Heart left ventricle (tissue), 16 donors: Measurements from ENCODE around the gene ZBTB42. TPM values are rescaled to one million over a fixed set of nuclear protein-coding genes. Genes with fewer than 3 reads are reported as not detected.

Experiments used
- ATAC-seq, 4 donors: fragments of 200-7000 bp; cut with Tn5 transposase; one replicate each; pipeline ENCODE4 v1.9.1; 2020 to 2022; ENCODE audit warnings: moderate library complexity in 4 of 4, mild to moderate bottlenecking in 3 of 4, moderate number of reproducible peaks in 1 of 4
- DNase-seq, 5 donors: peaks; one replicate each; pipeline ENCODE4 v3.0.0-alpha.2; 2020
- H3K27ac ChIP-seq, 12 donors: fragments of 200-600 bp; sonication (generic) in 4 of 12; one replicate each; pipeline versions ENCODE4 v1.5.0 to v1.8.0; 2016 to 2022; ENCODE audit warnings: mild to moderate bottlenecking in 2 of 12
- H3K27me3 ChIP-seq, 9 donors: fragments of 200-600 bp; sonication (generic) in 2 of 9; one replicate each; pipeline versions ENCODE4 v1.5.1 to v1.8.0; 2016 to 2022; ENCODE audit warnings: mild to moderate bottlenecking in 3 of 9
- H3K36me3 ChIP-seq, 9 donors: fragments of 200-600 bp; sonication (generic) in 2 of 9; one replicate each; pipeline versions ENCODE4 v1.5.0 to v1.8.0; 2018 to 2022; ENCODE audit warnings: mild to moderate bottlenecking in 2 of 9
- H3K4me1 ChIP-seq, 12 donors: fragments of 200-600 bp; sonication (generic) in 4 of 12; one replicate each; pipeline versions ENCODE4 v1.5.0 to v1.8.0; 2016 to 2022; ENCODE audit warnings: mild to moderate bottlenecking in 3 of 12
- H3K4me3 ChIP-seq, 12 donors: fragments of 200-600 bp; sonication (generic) in 4 of 12; one replicate each; pipeline versions ENCODE4 v1.5.0 to v1.8.0; 2017 to 2022; ENCODE audit warnings: mild to moderate bottlenecking in 9 of 12, moderate library complexity in 4 of 12
- H3K9me3 ChIP-seq, 12 donors: fragments of 200-600 bp; sonication (generic) in 4 of 12; one replicate each; pipeline versions ENCODE4 v1.5.0 to v1.8.0; 2016 to 2022; ENCODE audit warnings: mild to moderate bottlenecking in 1 of 12
- CTCF ChIP-seq, 12 donors: fragments of 200-600 bp; sonication (generic) in 4 of 12; IDR thresholded peaks; one replicate each; pipeline versions ENCODE4 v1.5.0 to v1.8.0; 2018 to 2022; ENCODE audit warnings: antibody characterized with exemption in 12 of 12, mild to moderate bottlenecking in 5 of 12
- POLR2A ChIP-seq, 2 donors: fragments of 450-650 bp; IDR thresholded peaks; one replicate each; pipeline ENCODE4 v1.6.1; 2017; ENCODE audit warnings: antibody characterized with exemption in 2 of 2, mild to moderate bottlenecking in 2 of 2, moderate library complexity in 2 of 2
- WGBS, 4 donors: extraction: QIAGEN DNeasy Blood & Tissue Kit in 2 of 4; methylation state at CpG; one replicate each; pipeline versions ENCODE4 v1.1.5 to v1.1.7; 2013 to 2018; 5-methylcytosine and 5-hydroxymethylcytosine counted together
- intact Hi-C, 10 donors: fragments of 100-400 bp; cut with DNase I; formaldehyde crosslinking; loops; one replicate each; pipeline versions ENCODE4 v1.11.1 to v1.14.2; 2022
- polyA plus RNA-seq, 2 donors: library from polyadenylated mRNA; stranded (reverse); fragments of 200-250 nt; gene quantifications; one replicate each; pipeline ENCODE4 v1.2.3, GENCODE V29; 2013
- total RNA-seq, 9 donors: library from RNA; depleted of rRNA in 2 of 9; stranded (reverse); fragments of >200 nt in 2 of 9; fragmentation: NEBNext Ultra II Directional in 3 of 9; extraction: Animal tissue kit (Norgen Biotek cat#: 25700) in 3 of 9; gene quantifications; one replicate each; pipeline versions ENCODE4 v1.1.0 to v1.2.4, GENCODE V29; 2016 to 2023
- donor health status: ischemic (EF 13 %, LVEDD 7.1; RV severe dilation, severe dysfunction).
- donor health status: healthy with polysubstance abuse.
- donor health status: DM: no; HTN: yes; CAD: no.
- donor health status: DM: no; HTN: no; CAD: no.
- donor health status: ischemic (EF 25% LVEDD 6.9; RV normal size, moderate dysfunction).
- donor health status: ischemic (EF 25% LVEDD 5.7; RV mildly dilated, moderate dysfunction).
- donor health status: healthy.
- donor health status: DM: yes; HTN: yes; CAD: no.
- donor health status: ischemic (EF 35%, LVEDD 5.7; RV mildly dilated, moderate dysfunction).
- donor health status: nonischemic (EF 11% LVEDD 7.7; RV severe dilation, severe dysfunction).
- donor health status: DM: yes; HTN: yes; CAD: no.
- donor health status: PGD.
- donor health status: ischemic (EF 29% LVEDD 5.4; RV normal size, mild dysfunction).
- donor health status: nonischemic (EF 23%, LVEDD 6.1; RV moderate dilation, normal function).

Gene ZBTB42
- total and polyA plus RNA-seq, 11 donors, result 4.2 to 12.9 (median 7.4) TPM

DNA sequence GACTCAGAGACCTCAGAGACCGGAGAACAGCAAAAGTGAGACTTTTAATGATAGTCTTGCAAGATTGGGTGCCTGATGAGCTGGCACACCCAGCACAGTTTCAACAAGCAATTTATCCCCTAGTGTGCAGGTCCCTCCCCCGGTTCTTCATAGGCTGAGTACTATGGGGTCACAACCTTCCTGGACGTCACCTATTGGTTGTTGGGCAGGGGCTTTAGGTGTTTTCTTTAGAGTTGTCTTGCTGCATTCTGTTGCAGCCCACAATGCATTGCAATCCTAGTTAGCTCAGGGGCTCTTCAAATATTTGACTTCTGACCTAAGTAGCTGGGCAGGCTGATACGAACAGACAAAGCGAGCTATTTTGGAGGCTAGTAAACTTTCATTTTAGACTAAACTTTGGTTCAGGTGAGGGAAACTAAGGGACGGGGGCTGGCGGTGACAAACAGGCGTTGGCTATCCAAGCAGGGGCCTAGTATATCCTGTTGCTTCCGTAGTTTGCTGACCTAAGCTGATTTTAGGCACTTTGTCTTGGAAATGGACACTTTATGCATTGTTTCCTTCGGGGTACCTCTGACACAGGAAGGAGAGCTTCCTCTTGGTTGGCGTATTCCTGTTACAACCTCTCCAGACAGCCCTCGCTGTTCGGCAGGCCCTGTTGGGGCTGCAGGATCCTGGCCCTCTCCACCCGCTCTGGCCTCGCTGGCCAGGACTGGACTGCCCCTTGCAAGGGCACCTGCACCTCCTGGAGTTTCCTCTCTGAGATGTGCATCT is 33.9 kb upstream of the ZBTB42 start:
- no peak overlapping the region for H3K4me3 ChIP-seq
- no peak for ATAC-seq
- no peaks in the 10 kb centered on the region for H3K27me3 ChIP-seq
- intact Hi-C loops, result loop anchor here in 1 of 10 donors (10.0 kb wide), 1 partner anchor 278 kb away; no protein-coding TSS in a partner anchor
- peaks cover 0 to 14% (median 0%) of the 10 kb centered on the region in 12 donors for H3K9me3 ChIP-seq
- H3K27ac ChIP-seq, result no peak overlapping the region
- H3K36me3 ChIP-seq, result peaks cover 0 to 32% (median 25%) of the 10 kb centered on the region in 9 donors
- 81 to 85% (median 82%) methylated on average over 15 of the region's 15 CpGs for whole genome bisulfite sequencing, 4 donors
- TF ChIP-seq CTCF (IDR thresholded peaks at IDR 0.05), result no peak
- no peak for TF ChIP-seq POLR2A (IDR thresholded peaks at IDR 0.05)
- no peak for DNase-seq
- H3K4me1 ChIP-seq, result peaks cover 0 to 12% (median 9%) of the 10 kb centered on the region in 12 donors

- Histone ChIP-seq H3K27me3 (no peaks in the 10 kb centered on the region), H3K4me3 (no peak overlapping the region), H3K9me3 (peaks cover 0 to 14% (median 0%) of the 10 kb centered on the region in 12 donors), H3K36me3 (peaks cover 0 to 33% (median 29%) of the 10 kb centered on the region in 9 donors), H3K4me1 (peaks cover 0 to 12% (median 9%) of the 10 kb centered on the region in 12 donors), H3K27ac (no peak overlapping the region)
- DNase-seq, result no peak
- TF ChIP-seq CTCF (IDR thresholded peaks at IDR 0.05), result no peak
- no peak for TF ChIP-seq POLR2A (IDR thresholded peaks at IDR 0.05)
- ATAC-seq, result no peak
- intact Hi-C loops, result loop anchor here in 1 of 10 donors (10.0 kb wide), 1 partner anchor 277 kb away; no protein-coding TSS in a partner anchor
- 82 to 88% (median 85%) methylated on average over 5 of the region's 5 CpGs for WGBS, 4 donors
Measured at GRCh38 chr14:104767634-104767918, 33.3 kb upstream of the ZBTB42 start.

DNA sequence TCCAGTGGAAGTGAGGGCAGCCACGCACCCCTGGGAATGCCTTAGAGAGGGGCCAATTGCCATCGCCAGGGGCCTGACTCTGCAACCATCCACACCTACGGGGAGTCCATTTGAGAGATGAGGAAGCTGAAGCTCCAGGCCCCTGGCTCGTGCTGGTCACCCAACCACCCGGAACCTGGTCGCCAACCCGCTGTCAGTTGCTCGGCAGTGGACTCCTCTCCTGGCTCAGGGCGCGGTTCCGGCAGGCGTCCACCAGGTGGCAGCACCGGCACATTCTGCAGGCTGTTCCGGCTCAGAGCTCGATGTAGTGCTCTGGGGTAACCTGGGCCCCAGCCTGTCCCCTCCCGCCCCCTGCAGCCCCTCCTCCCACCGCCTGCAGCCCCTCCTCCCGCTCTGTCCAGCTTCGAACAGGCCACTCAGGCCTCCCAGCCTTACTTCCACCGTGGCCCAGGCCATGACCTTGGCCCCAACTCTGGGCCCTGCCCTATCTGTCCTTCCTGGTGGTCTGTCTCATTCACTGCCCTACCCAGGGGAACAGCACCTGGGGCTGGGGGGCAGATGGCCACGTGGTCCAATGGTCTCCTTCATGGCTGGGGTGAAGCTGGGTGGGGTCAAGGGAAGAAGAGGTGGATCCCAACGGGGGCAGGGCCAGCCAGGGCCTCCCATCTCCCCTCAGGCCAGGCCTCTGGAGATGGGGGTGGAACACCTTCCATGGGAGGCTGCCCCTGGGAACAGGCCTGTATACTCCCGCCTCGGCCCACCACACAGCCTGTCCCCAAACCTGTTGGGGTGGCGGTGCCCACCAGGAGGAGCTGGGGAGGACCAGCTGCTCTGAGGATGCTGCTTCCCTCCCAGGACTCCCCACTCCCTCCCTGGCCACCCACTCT is 32.2 kb upstream of the ZBTB42 start:
- WGBS, 4 donors, result 8 to 18% (median 15%) methylated on average over 18 to 25 of the region's 25 CpGs
- Histone ChIP-seq H3K4me3 (no peak overlapping the region), H3K36me3 (peaks cover 0 to 44% (median 39%) of the 10 kb centered on the region in 9 donors), H3K27ac (peak overlapping the region in 6 of 12 donors; percentile 10 to 51 (median 29)), H3K4me1 (peaks cover 0 to 12% (median 9%) of the 10 kb centered on the region in 12 donors), H3K9me3 (peaks cover 0 to 14% (median 0%) of the 10 kb centered on the region in 12 donors), H3K27me3 (no peaks in the 10 kb centered on the region)
- TF ChIP-seq CTCF (IDR thresholded peaks at IDR 0.05) (peak; percentile 92 to 98 (median 94)), POLR2A (IDR thresholded peaks at IDR 0.05) (no peak)
- DNase-seq (peak; percentile 86 to 95 (median 89)), ATAC-seq (peak; percentile 85 to 92 (median 89))
- intact Hi-C loops, result loop anchor here in 8 of 10 donors (1.0 to 10.0 kb wide), 4 partner anchors 56 to 276 kb away; no protein-coding TSS in a partner anchor
